C4-2B (cell line): ENCODE measurements around the gene ACOT8.

Experiments used
- H3K27ac ChIP-seq: fragments of 450-650 bp; 2 replicates; pipeline ENCODE4 v1.5.1; 2017
- CTCF ChIP-seq: fragments of 450-650 bp; conservative IDR thresholded peaks from 2 replicates; pipeline ENCODE4 v1.5.1; 2017; ENCODE audit warnings: mild to moderate bottlenecking
- ZFX ChIP-seq: fragments of 450-650 bp; IDR thresholded peaks from 2 replicates; pipeline ENCODE4 v1.6.1; 2017

Gene ACOT8

GRCh38 chr20:45890985-45891983 lies 34.1 kb upstream of the ACOT8 start, which contains the start of the genes CTSA and NEURL2:
TSS of gene CTSA (plus strand) at chr20:45891335. CDS start at chr20:45891569, 234 bp downstream.
TSS of gene NEURL2 (minus strand) at chr20:45891208. CDS start at chr20:45890991, 217 bp downstream.
- H3K27ac ChIP-seq = peak within 1 kb of the TSS; percentile 78
- TF ChIP-seq ZFX = no peak
- no peak for TF ChIP-seq CTCF

- TF ChIP-seq ZFX (no peak), CTCF (no peak)
- peak overlapping the region; percentile 78 for H3K27ac ChIP-seq
Measured at GRCh38 chr20:45890077-45890984, 33.1 kb upstream of the ACOT8 start.

GRCh38 chr20:45888681-45889080 lies 31.5 kb upstream of the ACOT8 start:
- no peak overlapping the region for H3K27ac ChIP-seq
- TF ChIP-seq ZFX (no peak), CTCF (no peak)

- TF ChIP-seq ZFX (no peak), CTCF (no peak)
- no peak within 1 kb of the TSS for H3K27ac ChIP-seq
Measured at GRCh38 chr20:45887346-45887715, 30.1 kb upstream of the ACOT8 start, which contains the start of gene SPATA25. TSS of gene SPATA25 (minus strand) at chr20:45887622. CDS start at chr20:45887590, 32 bp downstream.

- no peak overlapping the region for H3K27ac ChIP-seq
Measured at GRCh38 chr20:45886590-45887345, 29.6 kb upstream of the ACOT8 start.

More at GRCh38 chr20:45886590-45887345, 29.6 kb upstream of the ACOT8 start:
- TF ChIP-seq ZFX (no peak), CTCF (no peak)
